Measurements from ENCODE around the gene PCED1A. TPM values are rescaled to one million over a fixed set of nuclear protein-coding genes. Genes with fewer than 3 reads are reported as not detected.

The PCED1A gene
- polyA plus RNA-seq, 3 donors, result 74.9 to 85.7 (median 76.3) TPM

DNA sequence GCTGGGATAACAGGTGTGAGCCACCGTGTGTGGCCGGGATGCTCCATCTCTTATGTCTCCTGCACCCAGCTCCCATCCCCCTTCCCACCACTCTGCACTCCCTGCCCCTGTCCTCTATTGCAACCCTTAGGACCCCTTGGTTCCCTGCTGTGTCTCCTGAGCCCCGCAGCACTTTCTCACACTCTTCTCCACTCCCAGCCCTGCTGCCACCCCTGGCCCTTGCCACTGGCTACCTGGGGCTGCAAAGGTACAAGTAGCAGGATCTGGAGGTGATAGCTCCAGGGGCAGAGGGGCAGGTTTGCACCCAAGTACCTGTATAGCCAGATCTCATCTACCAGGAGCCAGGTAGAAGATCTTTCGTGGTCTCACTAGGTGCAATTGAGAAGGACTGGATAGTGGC lies 33.4 kb downstream of the PCED1A start:
- DNase-seq, result no peak

- no peak for DNase-seq
Measured at GRCh38 chr20:2806351-2806701, 34.1 kb downstream of the PCED1A start.

DNA sequence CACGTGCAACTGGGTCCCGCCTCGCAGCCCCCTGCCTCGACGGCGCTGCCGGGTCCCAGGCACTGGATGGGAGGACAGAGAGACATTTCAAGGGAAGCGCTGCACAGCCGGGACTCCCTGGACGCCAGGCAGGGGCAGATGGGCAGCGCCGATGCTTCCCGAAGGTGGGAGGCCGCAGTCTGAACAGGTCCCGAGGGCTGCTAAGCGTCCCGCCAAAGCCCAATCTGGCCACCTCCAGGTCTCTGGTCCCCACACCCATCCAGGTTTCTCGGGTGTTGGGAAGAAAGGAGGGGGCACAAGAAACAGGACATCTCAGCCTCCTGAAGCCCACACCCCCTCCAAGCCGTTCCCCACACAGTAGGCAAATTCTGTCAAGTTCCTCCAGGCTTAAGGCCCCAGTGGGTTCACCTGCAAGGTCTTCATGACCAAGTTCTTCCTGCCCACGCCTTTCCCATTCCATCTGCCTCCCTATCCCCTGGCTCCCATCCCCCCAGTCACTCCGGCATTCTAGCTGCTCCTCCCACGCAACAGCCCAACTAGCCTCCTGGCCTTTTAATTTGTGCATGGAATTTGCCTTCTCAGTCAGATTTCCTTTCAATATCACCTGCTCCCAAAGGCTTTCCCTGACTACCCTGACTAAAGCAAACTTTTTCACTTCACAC lies 34.6 kb downstream of the PCED1A start:
- peak; percentile 74 for DNase-seq

DNA sequence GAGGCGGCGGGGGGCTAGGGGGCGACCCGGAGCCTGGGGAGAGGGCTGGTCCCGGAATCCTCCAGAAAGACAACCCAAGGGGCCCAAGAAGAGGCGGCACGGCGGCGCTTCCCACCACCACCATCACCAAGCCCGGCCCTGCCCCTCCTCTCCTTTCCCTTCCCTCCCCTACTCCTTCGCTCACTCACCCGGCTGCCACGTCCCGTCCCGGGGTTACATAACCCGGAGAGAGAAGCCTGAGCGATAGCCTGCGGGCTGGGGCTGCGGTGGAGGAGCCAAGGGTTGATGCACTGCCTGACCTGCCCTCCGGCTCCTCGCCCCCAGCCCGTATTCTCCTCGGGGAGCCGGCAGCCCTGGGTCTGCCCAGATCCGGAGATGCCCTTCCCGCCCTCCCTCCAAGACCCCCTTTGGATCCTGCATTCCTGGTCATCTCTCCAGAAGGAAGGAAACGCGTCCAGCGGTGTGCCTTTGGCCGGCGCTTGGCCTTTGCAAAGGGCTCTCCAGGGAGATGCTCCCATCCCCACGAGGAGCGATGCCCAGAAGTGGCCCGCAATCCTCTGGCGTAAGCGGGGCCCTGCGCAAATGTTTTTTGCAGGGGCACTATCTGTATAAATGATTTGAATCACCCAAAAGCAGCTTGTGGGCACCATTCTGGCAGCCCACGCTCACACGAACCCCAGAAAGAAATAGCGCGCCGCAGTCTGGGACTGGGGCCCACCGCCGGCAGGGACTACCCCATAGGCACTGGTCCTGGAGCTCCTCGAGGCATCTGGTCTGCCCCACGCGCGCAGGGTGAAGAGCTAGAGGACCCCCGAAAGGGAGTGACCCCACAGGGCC lies 35.4 kb downstream of the PCED1A start:
- no peak for DNase-seq

DNA sequence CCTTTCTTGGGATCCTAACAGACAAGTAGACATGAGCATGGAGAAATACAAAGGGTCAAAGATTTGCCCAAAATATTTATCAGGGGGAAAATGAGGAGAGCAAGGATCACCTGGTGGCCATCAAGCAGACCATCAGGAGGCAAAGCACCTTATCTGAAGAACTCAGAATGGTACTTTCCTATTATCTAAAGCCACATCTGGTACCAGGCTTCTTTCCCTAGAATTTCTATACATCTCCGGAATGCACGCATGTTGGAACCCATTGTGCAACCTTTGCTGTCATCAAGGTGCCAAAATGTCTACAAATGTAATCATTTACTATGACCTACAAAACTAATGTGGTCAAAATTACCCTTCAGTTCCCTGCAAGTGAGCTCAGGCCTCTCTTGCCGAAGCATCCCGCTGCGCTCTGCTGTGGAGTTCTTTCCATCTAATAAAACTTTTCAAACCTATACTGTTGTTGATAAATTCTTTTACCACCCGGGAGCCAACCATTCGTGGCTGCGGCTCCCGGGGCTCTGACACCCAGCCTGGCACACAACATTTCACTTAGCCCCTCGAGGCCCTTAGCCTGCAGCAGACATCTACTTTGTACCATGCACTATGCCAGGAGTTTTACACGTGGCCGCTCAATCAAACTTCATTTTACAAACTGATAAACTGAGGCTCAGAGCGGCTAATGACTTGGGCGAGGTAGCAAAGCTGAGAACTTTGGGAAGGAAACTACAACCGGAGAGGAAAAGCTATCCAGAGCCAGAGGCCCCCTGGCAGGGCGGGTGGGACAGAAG lies 36.2 kb downstream of the PCED1A start:
- DNase-seq, result no peak

- no peak for DNase-seq
Measured at GRCh38 chr20:2801286-2801728, 39.1 kb downstream of the PCED1A start.

GRCh38 chr20:2800521-2801285 lies 39.8 kb downstream of the PCED1A start, which contains the start of gene CPXM1:
CPXM1 (minus strand) TSS chr20:2800627; CDS start chr20:2800572, 55 bp downstream.
- DNase-seq, result peak; percentile 65

GRCh38 chr20:2799688-2800520 lies 40.6 kb downstream of the PCED1A start:
- DNase-seq, result no peak

DNA sequence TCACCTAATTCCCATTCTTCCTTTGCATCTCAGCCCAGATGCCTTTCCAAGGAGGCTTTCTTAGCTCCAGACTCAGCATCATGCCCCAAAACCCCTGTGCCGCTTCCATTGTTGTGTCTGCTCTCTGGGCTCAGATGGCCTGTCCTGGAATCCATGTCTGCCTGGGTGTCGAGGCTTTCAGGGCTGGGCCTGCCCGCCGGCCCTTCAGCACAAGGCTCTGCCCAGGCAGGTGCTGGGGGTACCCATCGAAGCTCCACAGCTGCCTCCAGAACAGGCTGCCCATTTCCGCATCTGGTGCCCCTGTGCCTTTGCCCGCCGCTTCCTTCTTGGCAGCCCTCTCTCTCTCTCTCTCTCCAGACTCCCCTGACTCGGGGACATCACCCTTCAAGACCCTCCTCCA lies 41.2 kb downstream of the PCED1A start:
- DNase-seq, result no peak

DNA sequence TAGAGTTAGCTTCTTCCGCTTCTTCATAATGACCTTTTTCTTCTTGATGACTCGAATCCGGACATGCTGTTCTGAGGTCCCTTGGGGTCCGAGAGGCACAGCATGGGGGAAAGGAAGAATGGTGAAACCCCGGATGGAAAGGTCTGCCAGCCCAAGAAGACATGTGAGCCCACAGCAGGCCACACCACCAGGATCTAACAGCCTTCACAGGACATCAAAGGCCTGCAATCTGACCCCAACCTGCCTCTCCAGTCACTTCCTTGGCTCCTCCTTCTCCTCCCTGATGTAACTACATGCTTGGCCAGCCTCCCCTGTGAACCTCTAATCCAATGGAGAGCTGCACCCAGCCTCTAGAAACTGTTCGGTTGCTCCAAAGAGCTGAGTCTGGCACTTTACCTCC lies 41.6 kb downstream of the PCED1A start:
- DNase-seq, result peak; percentile 48

DNA sequence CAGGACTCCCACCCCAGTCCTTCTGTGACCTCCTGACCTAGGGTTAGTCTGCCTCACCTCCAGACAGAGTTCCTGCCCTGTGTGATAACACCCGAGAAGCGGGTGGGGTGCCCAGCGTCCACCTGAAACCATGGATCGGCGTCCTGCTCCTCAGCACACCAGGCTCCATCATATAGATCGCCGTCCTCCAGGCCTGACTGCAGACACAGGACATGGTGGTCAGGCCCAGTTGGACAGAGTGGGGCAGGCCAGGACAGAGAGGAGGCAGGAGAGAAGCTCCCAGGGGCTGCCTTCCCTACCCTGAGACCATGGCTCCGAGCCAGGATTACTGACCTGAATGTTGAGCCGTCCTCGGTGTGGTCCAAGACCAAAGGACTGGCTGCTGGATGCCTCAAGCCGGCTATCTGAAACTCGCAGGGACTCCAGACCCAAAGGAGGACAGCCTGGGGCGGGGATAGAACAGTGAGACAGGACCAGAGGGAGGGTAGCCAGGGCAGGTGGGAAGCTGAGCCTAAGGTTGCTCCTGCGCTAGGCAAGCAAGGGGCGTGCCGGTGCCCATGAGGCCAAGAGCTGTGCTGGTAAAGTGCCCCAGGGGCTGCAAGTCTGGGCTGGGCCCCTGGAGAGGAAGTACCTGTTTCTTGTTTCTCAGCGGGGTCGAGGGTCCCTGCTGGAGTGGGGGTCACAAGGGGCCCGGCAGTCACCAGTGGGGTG lies 42.2 kb downstream of the PCED1A start:
- DNase-seq, result no peak

DNA sequence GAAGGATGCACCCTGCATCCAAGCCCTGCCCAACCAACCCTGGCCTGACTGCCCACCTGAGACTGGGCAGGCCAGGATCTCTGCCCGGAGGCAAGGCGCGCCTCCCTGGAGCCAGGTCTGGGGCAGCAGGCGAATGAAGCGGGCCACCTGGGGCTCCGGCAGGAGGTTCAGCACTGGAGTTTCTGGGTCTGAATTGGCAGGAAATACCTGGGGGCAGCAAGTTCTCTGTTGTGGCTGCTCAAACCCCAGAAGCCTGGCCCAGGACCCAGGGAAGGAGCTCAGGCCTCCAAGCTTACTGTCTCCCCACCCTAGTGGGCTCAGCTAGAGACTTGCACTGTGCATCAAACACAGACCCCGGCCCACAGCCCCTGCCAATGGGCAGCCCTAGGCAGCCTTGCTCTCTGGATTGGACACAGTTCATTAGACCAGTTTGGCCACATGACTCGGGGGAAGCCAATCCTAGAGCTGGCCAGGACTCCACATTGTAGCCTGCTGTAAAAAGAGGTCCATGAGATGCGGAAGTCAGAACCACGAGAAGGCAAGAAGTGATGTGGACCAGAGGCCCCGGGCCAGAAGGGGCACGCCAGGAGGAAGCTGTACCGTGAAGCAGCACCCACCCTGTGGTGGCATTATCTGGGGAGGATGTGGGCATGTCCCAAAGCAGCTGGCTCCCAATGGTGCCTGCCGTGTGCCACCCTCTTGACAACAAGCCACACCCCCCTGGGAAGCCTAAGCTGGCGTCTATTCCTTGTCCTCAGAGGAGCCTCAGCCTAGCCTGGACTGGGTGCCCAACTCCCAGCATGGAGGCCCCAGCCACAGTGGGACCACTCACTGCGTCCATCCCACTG lies 43.1 kb downstream of the PCED1A start:
- DNase-seq, result no peak

GRCh38 chr20:2796011-2796660 lies 44.3 kb downstream of the PCED1A start:
- DNase-seq, result no peak

DNA sequence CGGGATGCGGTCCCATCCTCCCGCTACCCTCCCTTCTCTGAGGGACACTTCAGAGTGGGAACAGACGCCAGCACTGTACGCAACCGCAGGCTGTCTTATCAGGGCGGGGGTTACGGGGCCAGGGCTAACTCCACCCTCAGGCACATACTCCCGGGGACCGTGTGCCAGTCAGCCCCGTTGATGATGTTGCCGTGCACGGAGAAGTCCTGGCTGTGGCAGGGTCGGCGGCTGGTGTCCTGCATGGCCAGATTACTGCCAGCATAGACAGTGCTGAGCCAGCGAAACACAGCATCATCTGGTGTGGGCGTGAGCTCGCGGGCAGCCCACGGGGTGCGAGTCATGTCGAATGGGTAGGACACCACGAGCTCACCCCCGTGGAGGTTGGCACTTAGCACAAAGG lies 45.0 kb downstream of the PCED1A start:
- DNase-seq, result no peak

DNA sequence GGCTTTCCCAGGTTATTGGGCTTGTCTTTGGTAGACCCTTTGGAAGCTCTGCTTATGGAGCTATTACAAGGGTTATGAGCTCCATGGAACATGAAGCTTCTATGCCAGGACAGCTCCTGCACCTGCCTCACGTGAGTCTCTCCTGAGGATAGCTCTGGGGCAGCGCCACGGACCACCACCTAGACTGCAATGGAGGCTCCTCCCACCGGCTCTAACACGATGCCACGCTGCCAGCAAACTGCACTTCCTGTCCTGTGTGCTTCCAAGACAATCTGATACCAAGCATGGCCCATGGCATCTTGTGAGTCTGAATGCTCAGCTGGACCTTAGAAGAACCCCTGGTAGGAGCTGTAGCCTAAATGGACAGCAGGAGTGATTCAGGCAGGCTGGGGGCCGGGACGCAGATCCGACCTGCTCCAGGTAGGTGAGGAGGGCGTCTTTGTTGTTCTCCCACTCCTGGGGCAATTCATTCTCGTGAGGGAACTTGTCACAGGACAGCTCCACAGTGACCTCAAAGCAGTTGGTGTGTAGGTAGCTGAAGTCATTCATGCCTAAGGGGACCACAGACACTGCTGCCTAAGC lies 45.5 kb downstream of the PCED1A start:
- no peak for DNase-seq

GRCh38 chr20:2794202-2794748 lies 46.2 kb downstream of the PCED1A start:
- no peak for DNase-seq

- DNase-seq, result no peak
Measured at GRCh38 chr20:2793471-2793870, 47.0 kb downstream of the PCED1A start.

All from renal pelvis (tissue), 4 donors.